Endothelial cell of umbilical vein (primary cell): ENCODE measurements around the gene KCTD2. TPM values are rescaled to one million over a fixed set of nuclear protein-coding genes. Genes with fewer than 3 reads are reported as not detected.

ENCODE experiments used
- BruUV-seq: library from RNA; stranded (reverse); fragments of 400-500 nt; replicated peaks from 2 replicates; lab custom pipeline; 2021; lab: Mats Ljungman, UMichigan
- CTCF ChIA-PET: fragments of 300-600, 350-600 bp; sonication (Branson Sonifier 250); formaldehyde crosslinking; loops from one replicate; lab custom pipeline; 2021; ENCODE audit warnings: antibody characterized with exemption, inconsistent platforms; lab: Charles Lee
- POLR2A ChIA-PET: fragments of 300-600, 350-600 bp; sonication (Branson Sonifier 250); formaldehyde crosslinking; loops from one replicate; lab custom pipeline; 2021; ENCODE audit warnings: antibody characterized with exemption, inconsistent platforms; lab: Charles Lee
- DNase-seq: peaks from one replicate; pipeline ENCODE4 v3.0.0-alpha.2; 2011; ENCODE audit warnings: low read depth, low spot score
- FAIRE-seq: peaks from 2 replicates; lab custom pipeline; 2011; peaks lifted over from hg19 to GRCh38; lab: Jason Lieb, UNC
- H2AFZ ChIP-seq: 2 replicates; pipeline ENCODE4 v1.6.0; 2012; ENCODE audit warnings: low read depth, low read length, control low read depth, inconsistent platforms
- H3K27ac ChIP-seq: 2 replicates; pipeline ENCODE4 v1.5.1; 2011; ENCODE audit warnings: low read depth, mild to moderate bottlenecking, control low read depth, low read length, moderate library complexity; ENCODE audit not compliant: insufficient read depth
- H3K27me3 ChIP-seq, 2 experiments: 2 replicates each; pipeline versions ENCODE4 v1.6.0 to v1.6.1; 2011; ENCODE audit warnings: low read length in 2 of 2, mixed read lengths in 1 of 2; ENCODE audit not compliant: control insufficient read depth in 2 of 2, insufficient read depth in 2 of 2
- H3K36me3 ChIP-seq, 2 experiments: 2 replicates in 1 of 2; 3 replicates in 1 of 2; pipeline ENCODE4 v1.5.1; 2011; ENCODE audit warnings: low read length in 2 of 2, mild to moderate bottlenecking in 1 of 2, moderate library complexity in 1 of 2; ENCODE audit not compliant: control insufficient read depth in 2 of 2, insufficient read depth in 2 of 2; ENCODE audit errors: extremely low read depth in 1 of 2
- H3K4me1 ChIP-seq: 3 replicates; pipeline ENCODE4 v1.5.1; 2011; ENCODE audit warnings: mild to moderate bottlenecking, low read length; ENCODE audit not compliant: control insufficient read depth, insufficient read depth; ENCODE audit errors: extremely low read depth
- H3K4me2 ChIP-seq: 2 replicates; pipeline ENCODE4 v1.6.1; 2011; ENCODE audit warnings: low read length, control low read depth, mixed read lengths; ENCODE audit not compliant: insufficient read depth
- H3K4me3 ChIP-seq, 3 experiments: fragments of 200-600 bp in 1 of 3; sonication (generic), shearing (Covaris generic) in 1 of 3; replicated peaks in 1 of 3; 2 replicates each; pipeline ENCODE4 v1.5.1; 2011 to 2016; ENCODE audit warnings: control low read depth in 3 of 3, low read length in 3 of 3, mild to moderate bottlenecking in 2 of 3, inconsistent platforms in 1 of 3, low read depth in 1 of 3, moderate library complexity in 1 of 3; ENCODE audit not compliant: insufficient read depth in 1 of 3
- H3K79me2 ChIP-seq: 2 replicates; pipeline ENCODE4 v1.6.0; 2012; ENCODE audit warnings: low read length, inconsistent platforms; ENCODE audit not compliant: control insufficient read depth, insufficient read depth
- H3K9ac ChIP-seq: replicated peaks from 2 replicates; pipeline ENCODE3; 2011; ENCODE audit warnings: low read length, control low read depth; ENCODE audit not compliant: insufficient read depth; ENCODE audit errors: extremely low read depth
- H3K9me1 ChIP-seq: replicated peaks from 3 replicates; pipeline ENCODE4 v1.6.0; 2011; ENCODE audit warnings: mild to moderate bottlenecking, low read length; ENCODE audit not compliant: control insufficient read depth, insufficient read depth; ENCODE audit errors: extremely low read depth
- H3K9me3 ChIP-seq: replicated peaks from 2 replicates; pipeline ENCODE4 v1.5.1; 2012; ENCODE audit warnings: low read length, inconsistent platforms; ENCODE audit not compliant: control insufficient read depth, insufficient read depth
- H4K20me1 ChIP-seq: replicated peaks from 2 replicates; pipeline ENCODE3; 2011; ENCODE audit warnings: mild to moderate bottlenecking, low read length; ENCODE audit not compliant: control insufficient read depth, insufficient read depth; ENCODE audit errors: extremely low read depth
- EZH2 ChIP-seq: IDR thresholded peaks from 2 replicates; pipeline ENCODE4 v1.6.1; 2012; ENCODE audit warnings: borderline replicate concordance, low read depth, mild to moderate bottlenecking, moderate library complexity, low read length, inconsistent platforms; ENCODE audit not compliant: severe bottlenecking
- FOS ChIP-seq: IDR thresholded peaks from 2 replicates; pipeline ENCODE4 v1.6.1; 2011; ENCODE audit warnings: mild to moderate bottlenecking, low read length, moderate library complexity, borderline replicate concordance; ENCODE audit not compliant: insufficient read depth
- GATA2 ChIP-seq: IDR thresholded peaks from 2 replicates; pipeline ENCODE4 v1.7.0; 2011; ENCODE audit warnings: low read depth, mild to moderate bottlenecking, moderate library complexity, mixed read lengths, low read length; ENCODE audit not compliant: insufficient read length, insufficient read depth
- JUN ChIP-seq: IDR thresholded peaks from 2 replicates; pipeline ENCODE4 v1.6.1; 2011; ENCODE audit warnings: borderline replicate concordance, low read depth; ENCODE audit not compliant: insufficient read length, insufficient read depth
- MYC ChIP-seq: IDR thresholded peaks from one replicate; pipeline ENCODE4 v1.6.1; 2011; ENCODE audit warnings: mild to moderate bottlenecking, low read depth, low read length
- POLR2A ChIP-seq: IDR thresholded peaks from 2 replicates; pipeline ENCODE4 v1.6.1; 2012; ENCODE audit warnings: low read depth, mild to moderate bottlenecking, control low read depth, low read length
- POLR2AphosphoS5 ChIP-seq: IDR thresholded peaks from 2 replicates; pipeline ENCODE4 v1.6.1; 2012; ENCODE audit warnings: low read depth, mild to moderate bottlenecking, control low read depth, low read length, moderate library complexity; ENCODE audit not compliant: insufficient read depth
- dilution Hi-C: fragments of 300-500 bp; cut with MboI; formaldehyde crosslinking; loops from one replicate; pipeline ENCODE4 v1.15.0; 2019; ENCODE audit warnings: low sequenced_read_pairs; ENCODE audit not compliant: extremely low pct_ligation_motif_present
- intact Hi-C: fragments of 100-400 bp; cut with micrococcal nuclease; formaldehyde crosslinking; loops from one replicate; pipeline ENCODE4 v1.10.0; 2022
- polyA plus RNA-seq, 4 experiments: library from polyadenylated mRNA; depleted of rRNA in 3 of 4; stranded (reverse) in 3 of 4; unstranded in 1 of 4; fragments of >200 nt; gene quantifications; 2 replicates each; pipeline versions ENCODE4 v1.2.1 to v1.2.3, GENCODE V29; 2011 to 2012; ENCODE audit warnings: missing spikeins in 1 of 4
- total RNA-seq: library from RNA; stranded (reverse); gene quantifications from 2 replicates; pipeline ENCODE4 v1.2.3, GENCODE V29; 2021
- TF ChIP-seq, protein P1 (sequence below): IDR thresholded peaks from 2 replicates; pipeline ENCODE4 v1.6.1; 2011; ENCODE audit not compliant: insufficient read depth, insufficient read length
- TF ChIP-seq, protein P2 (sequence below), 2 donors: IDR thresholded peaks; 1 replicate in 1 of 2; 2 replicates in 1 of 2; pipeline ENCODE4 v1.5.1; 2011; ENCODE audit warnings: low read length in 2 of 2, mild to moderate bottlenecking in 2 of 2, moderate library complexity in 2 of 2, control low read depth in 1 of 2, inconsistent platforms in 1 of 2, low read depth in 1 of 2; ENCODE audit not compliant: insufficient read depth in 1 of 2; ENCODE audit errors: extremely low read depth in 1 of 2

Gene KCTD2
- total and polyA plus RNA-seq, 2 donors (not counting 3 experiments of a cell fraction or from before 2014, with no cell fraction given), result 23.2 to 24.8 TPM

DNA sequence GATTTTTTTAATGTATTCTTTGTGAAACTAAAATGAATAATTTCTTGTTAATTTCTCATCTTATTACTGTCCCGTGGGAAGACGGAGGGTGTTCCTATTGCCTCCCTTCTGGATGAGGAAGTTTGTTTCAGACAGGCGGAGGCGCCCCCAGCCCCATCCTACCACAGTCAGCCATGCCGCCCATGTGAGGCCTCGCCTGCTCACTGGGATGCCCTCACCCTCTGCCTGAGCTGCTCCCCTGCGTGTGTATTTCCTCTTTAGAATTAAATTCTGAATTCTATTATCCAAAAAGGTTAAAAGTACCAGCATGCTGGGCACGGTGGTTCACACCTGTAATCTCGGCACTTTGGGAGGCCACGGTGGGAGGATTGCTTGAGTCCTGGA lies 14.0 kb downstream of the KCTD2 start:
- FAIRE-seq (no peak), DNase-seq (no peak)
- intact Hi-C loops, result no loop called here
- no peak overlapping the region for H3K9ac ChIP-seq
- no peaks in the 10 kb centered on the region for H4K20me1 ChIP-seq
- peaks cover 8 to 29% of the 10 kb centered on the region in 2 experiments for H3K36me3 ChIP-seq
- no peaks in the 10 kb centered on the region for H3K79me2 ChIP-seq
- H3K27ac ChIP-seq, result no peak overlapping the region
- TF ChIP-seq POLR2A (no peak), EZH2 (no peak), JUN (no peak), GATA2 (no peak), MYC (no peak), POLR2AphosphoS5 (no peak), FOS (no peak)
- TF ChIP-seq, protein P1, sequence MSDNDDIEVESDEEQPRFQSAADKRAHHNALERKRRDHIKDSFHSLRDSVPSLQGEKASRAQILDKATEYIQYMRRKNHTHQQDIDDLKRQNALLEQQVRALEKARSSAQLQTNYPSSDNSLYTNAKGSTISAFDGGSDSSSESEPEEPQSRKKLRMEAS, result no peak
- TF ChIP-seq, protein P2, sequence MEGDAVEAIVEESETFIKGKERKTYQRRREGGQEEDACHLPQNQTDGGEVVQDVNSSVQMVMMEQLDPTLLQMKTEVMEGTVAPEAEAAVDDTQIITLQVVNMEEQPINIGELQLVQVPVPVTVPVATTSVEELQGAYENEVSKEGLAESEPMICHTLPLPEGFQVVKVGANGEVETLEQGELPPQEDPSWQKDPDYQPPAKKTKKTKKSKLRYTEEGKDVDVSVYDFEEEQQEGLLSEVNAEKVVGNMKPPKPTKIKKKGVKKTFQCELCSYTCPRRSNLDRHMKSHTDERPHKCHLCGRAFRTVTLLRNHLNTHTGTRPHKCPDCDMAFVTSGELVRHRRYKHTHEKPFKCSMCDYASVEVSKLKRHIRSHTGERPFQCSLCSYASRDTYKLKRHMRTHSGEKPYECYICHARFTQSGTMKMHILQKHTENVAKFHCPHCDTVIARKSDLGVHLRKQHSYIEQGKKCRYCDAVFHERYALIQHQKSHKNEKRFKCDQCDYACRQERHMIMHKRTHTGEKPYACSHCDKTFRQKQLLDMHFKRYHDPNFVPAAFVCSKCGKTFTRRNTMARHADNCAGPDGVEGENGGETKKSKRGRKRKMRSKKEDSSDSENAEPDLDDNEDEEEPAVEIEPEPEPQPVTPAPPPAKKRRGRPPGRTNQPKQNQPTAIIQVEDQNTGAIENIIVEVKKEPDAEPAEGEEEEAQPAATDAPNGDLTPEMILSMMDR (IDR thresholded peaks at IDR 0.05; ENCODE audit: extremely low read depth in 1 of 2, insufficient read depth in 1 of 2, low read depth in 1 of 2, low read length in 2 of 2), result no peak
- POLR2A ChIA-PET, result no interaction called here
- H3K27me3 ChIP-seq, result no peaks in the 10 kb centered on the region
- H3K9me3 ChIP-seq, result no peaks in the 10 kb centered on the region
- no peak overlapping the region for H2AFZ ChIP-seq
- no peak overlapping the region for H3K4me2 ChIP-seq
- CTCF ChIA-PET, result interaction anchor here (1.0 to 6.1 kb wide), 17 partner anchors 9 to 198 kb away, joined by 3 to 80 read pairs (median 13); partner anchors contain the start of genes ARMC7, NT5C and SLC16A5
- H3K4me1 ChIP-seq, result peaks cover 6% of the 10 kb centered on the region
- no peaks in the 10 kb centered on the region for H3K9me1 ChIP-seq
- dilution Hi-C loops, result no loop called here
- no peak overlapping the region for H3K4me3 ChIP-seq
- BruUV-seq, result no TSS peak
